OCI-LY3 (cell line): Measurements from ENCODE around the gene IQSEC1.

Experiments used
- EZH2phosphoT487 ChIP-seq: fragments of 200-600 bp; shearing (Covaris generic); IDR thresholded peaks from 2 replicates; pipeline ENCODE4 v1.6.1; 2018; ENCODE audit warnings: antibody characterized with exemption, mixed run types, low read depth
- TF ChIP-seq, protein P1 (sequence below): fragments of 200-600, 300-600 bp; sonication (generic); IDR thresholded peaks from 2 replicates; pipeline ENCODE4 v1.5.1; 2014; ENCODE audit warnings: antibody characterized with exemption, low read length, low read depth

DNA sequence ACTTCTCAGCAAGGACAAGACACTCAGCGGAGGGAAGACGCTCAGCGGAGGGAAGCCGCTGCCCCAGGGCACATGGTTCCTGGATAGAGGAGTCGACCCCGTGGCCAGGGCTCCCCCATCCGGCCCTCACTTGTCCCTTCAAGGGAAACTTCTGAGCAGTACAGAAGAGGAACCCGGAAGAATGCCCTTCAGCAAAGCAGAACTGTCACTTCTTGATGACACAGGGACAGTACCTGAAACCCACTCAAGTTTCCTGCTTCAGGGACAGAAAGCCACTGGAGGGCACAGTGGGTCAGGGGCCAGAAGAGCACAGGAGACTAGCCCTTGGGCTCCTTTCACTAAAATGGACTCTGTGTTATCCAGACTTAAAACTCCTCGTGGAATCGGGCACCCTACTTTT is 134.1 kb downstream of the IQSEC1 start:
- TF ChIP-seq, protein P1, sequence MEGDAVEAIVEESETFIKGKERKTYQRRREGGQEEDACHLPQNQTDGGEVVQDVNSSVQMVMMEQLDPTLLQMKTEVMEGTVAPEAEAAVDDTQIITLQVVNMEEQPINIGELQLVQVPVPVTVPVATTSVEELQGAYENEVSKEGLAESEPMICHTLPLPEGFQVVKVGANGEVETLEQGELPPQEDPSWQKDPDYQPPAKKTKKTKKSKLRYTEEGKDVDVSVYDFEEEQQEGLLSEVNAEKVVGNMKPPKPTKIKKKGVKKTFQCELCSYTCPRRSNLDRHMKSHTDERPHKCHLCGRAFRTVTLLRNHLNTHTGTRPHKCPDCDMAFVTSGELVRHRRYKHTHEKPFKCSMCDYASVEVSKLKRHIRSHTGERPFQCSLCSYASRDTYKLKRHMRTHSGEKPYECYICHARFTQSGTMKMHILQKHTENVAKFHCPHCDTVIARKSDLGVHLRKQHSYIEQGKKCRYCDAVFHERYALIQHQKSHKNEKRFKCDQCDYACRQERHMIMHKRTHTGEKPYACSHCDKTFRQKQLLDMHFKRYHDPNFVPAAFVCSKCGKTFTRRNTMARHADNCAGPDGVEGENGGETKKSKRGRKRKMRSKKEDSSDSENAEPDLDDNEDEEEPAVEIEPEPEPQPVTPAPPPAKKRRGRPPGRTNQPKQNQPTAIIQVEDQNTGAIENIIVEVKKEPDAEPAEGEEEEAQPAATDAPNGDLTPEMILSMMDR: peak; percentile 26
- no peak for TF ChIP-seq EZH2phosphoT487
